WTC11 (cell line): ENCODE data around the gene STK16. TPM values are rescaled to one million over a fixed set of nuclear protein-coding genes. Genes with fewer than 3 reads are reported as not detected.

Experiments
- ATAC-seq: fragments of 200-7000 bp; cut with Tn5 transposase; 2 replicates; pipeline ENCODE4 v1.10.0; 2021; ENCODE audit warnings: mild to moderate bottlenecking, moderate library complexity
- CTCF ChIA-PET: fragments of 300-600 bp; sonication (Branson Sonifier 250); formaldehyde crosslinking; loops from one replicate; lab custom pipeline; 2021; ENCODE audit warnings: antibody characterized with exemption; lab: Charles Lee
- POLR2A ChIA-PET: fragments of 350-600 bp; sonication (Branson Sonifier 250); formaldehyde crosslinking; loops from one replicate; lab custom pipeline; 2021; ENCODE audit warnings: antibody characterized with exemption; lab: Charles Lee
- DNase-seq: peaks from one replicate; pipeline ENCODE4 v3.0.0; 2021; ENCODE audit warnings: low spot score
- H3K27ac Mint-ChIP-seq: 2 replicates; pipeline ENCODE4 v1.8.0; 2021; ENCODE audit warnings: mixed read lengths
- H3K27me3 Mint-ChIP-seq: 2 replicates; pipeline ENCODE4 v1.8.0; 2021; ENCODE audit warnings: low read depth, mild to moderate bottlenecking, moderate library complexity, mixed read lengths
- H3K36me3 Mint-ChIP-seq: 2 replicates; pipeline ENCODE4 v1.8.0; 2021; ENCODE audit warnings: mixed read lengths
- H3K4me1 Mint-ChIP-seq: 2 replicates; pipeline ENCODE4 v1.8.0; 2022; ENCODE audit warnings: mixed read lengths
- H3K4me3 Mint-ChIP-seq: 2 replicates; pipeline ENCODE4 v1.8.0; 2021; ENCODE audit warnings: mild to moderate bottlenecking, moderate library complexity, mixed read lengths
- H3K9me3 Mint-ChIP-seq: 2 replicates; pipeline ENCODE4 v1.8.0; 2021; ENCODE audit warnings: mixed read lengths
- ETV6 ChIP-seq: sonication (generic); formaldehyde crosslinking; IDR thresholded peaks from 2 replicates; pipeline ENCODE4 v1.8.1; 2022; ENCODE audit warnings: mild to moderate bottlenecking, missing genetic modification reagents
- FOXP1 ChIP-seq: sonication (generic); formaldehyde crosslinking; IDR thresholded peaks from 2 replicates; pipeline ENCODE4 v1.8.0; 2022; ENCODE audit warnings: missing genetic modification reagents, mild to moderate bottlenecking, moderate library complexity, borderline replicate concordance
- FOXP4 ChIP-seq: sonication (generic); formaldehyde crosslinking; IDR thresholded peaks from 2 replicates; pipeline ENCODE4 v1.8.0; 2022; ENCODE audit warnings: mild to moderate bottlenecking, missing genetic modification reagents
- NFATC4 ChIP-seq: fragments of 250-450 bp; sonication (Bioruptor Pico); IDR thresholded peaks from 2 replicates; pipeline ENCODE4 v1.9.0; 2021; ENCODE audit warnings: mild to moderate bottlenecking
- STAT6 ChIP-seq: sonication (generic); formaldehyde crosslinking; conservative IDR thresholded peaks from 2 replicates; pipeline ENCODE4 v1.8.1; 2023; ENCODE audit warnings: mild to moderate bottlenecking, low read depth, missing genetic modification reagents, moderate library complexity
- TP53 ChIP-seq: sonication (generic); formaldehyde crosslinking; IDR thresholded peaks from 2 replicates; pipeline ENCODE4 v1.8.1; 2023; ENCODE audit warnings: mild to moderate bottlenecking, missing genetic modification reagents
- USF2 ChIP-seq: sonication (generic); formaldehyde crosslinking; IDR thresholded peaks from 2 replicates; pipeline ENCODE4 v1.8.1; 2023; ENCODE audit warnings: mild to moderate bottlenecking, missing genetic modification reagents, moderate library complexity
- ZBTB21 ChIP-seq: sonication (generic); formaldehyde crosslinking; IDR thresholded peaks from 2 replicates; pipeline ENCODE4 v1.8.1; 2023; ENCODE audit warnings: mild to moderate bottlenecking, missing genetic modification reagents, borderline replicate concordance
- ZNF121 ChIP-seq: sonication (generic); formaldehyde crosslinking; IDR thresholded peaks from 2 replicates; pipeline ENCODE4 v1.8.0; 2023; ENCODE audit warnings: missing genetic modification reagents
- ZNF532 ChIP-seq: fragments of 250-450 bp; sonication (Bioruptor Pico); IDR thresholded peaks from 2 replicates; pipeline ENCODE4 v1.9.0; 2021; ENCODE audit warnings: mild to moderate bottlenecking, borderline replicate concordance
- total RNA-seq: library from RNA; stranded (reverse); gene quantifications from 3 replicates; pipeline ENCODE4 v1.2.3, GENCODE V29; 2021
- TF ChIP-seq, protein P1 (sequence below): sonication (generic); formaldehyde crosslinking; IDR thresholded peaks from 2 replicates; pipeline ENCODE4 v1.8.1; 2023; ENCODE audit warnings: mild to moderate bottlenecking, missing genetic modification reagents, borderline replicate concordance
- TF ChIP-seq, protein P2 (sequence below): sonication (generic); formaldehyde crosslinking; IDR thresholded peaks from 2 replicates; pipeline ENCODE4 v1.8.1; 2022; ENCODE audit warnings: mild to moderate bottlenecking, moderate library complexity, missing genetic modification reagents
- TF ChIP-seq, protein P3 (sequence below): sonication (generic); formaldehyde crosslinking; IDR thresholded peaks from 2 replicates; pipeline ENCODE4 v1.8.1; 2023; ENCODE audit warnings: mild to moderate bottlenecking, missing genetic modification reagents, moderate library complexity

STK16 gene
- total RNA-seq, 1 experiment from 2014 or later = 27.5 TPM

DNA sequence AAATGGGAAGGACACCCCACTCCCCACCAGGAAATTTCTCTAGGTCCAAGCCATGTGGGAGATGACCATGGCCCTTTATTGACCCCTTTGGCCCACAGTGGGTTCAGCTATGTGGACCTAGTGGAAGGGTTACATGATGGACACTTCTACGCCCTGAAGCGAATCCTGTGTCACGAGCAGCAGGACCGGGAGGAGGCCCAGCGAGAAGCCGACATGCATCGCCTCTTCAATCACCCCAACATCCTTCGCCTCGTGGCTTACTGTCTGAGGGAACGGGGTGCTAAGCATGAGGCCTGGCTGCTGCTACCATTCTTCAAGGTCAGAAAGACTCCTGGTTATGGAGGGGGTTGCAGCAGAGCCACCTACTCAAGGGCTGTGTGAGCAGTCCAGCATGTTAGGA is 1.3 kb downstream of the STK16 start (continued):
- no peak for TF ChIP-seq ZNF121 (CRISPR knock-in tag)
- no peak for TF ChIP-seq STAT6 (CRISPR knock-in tag)
- no peak for TF ChIP-seq USF2 (CRISPR knock-in tag)
- TF ChIP-seq, protein P1, sequence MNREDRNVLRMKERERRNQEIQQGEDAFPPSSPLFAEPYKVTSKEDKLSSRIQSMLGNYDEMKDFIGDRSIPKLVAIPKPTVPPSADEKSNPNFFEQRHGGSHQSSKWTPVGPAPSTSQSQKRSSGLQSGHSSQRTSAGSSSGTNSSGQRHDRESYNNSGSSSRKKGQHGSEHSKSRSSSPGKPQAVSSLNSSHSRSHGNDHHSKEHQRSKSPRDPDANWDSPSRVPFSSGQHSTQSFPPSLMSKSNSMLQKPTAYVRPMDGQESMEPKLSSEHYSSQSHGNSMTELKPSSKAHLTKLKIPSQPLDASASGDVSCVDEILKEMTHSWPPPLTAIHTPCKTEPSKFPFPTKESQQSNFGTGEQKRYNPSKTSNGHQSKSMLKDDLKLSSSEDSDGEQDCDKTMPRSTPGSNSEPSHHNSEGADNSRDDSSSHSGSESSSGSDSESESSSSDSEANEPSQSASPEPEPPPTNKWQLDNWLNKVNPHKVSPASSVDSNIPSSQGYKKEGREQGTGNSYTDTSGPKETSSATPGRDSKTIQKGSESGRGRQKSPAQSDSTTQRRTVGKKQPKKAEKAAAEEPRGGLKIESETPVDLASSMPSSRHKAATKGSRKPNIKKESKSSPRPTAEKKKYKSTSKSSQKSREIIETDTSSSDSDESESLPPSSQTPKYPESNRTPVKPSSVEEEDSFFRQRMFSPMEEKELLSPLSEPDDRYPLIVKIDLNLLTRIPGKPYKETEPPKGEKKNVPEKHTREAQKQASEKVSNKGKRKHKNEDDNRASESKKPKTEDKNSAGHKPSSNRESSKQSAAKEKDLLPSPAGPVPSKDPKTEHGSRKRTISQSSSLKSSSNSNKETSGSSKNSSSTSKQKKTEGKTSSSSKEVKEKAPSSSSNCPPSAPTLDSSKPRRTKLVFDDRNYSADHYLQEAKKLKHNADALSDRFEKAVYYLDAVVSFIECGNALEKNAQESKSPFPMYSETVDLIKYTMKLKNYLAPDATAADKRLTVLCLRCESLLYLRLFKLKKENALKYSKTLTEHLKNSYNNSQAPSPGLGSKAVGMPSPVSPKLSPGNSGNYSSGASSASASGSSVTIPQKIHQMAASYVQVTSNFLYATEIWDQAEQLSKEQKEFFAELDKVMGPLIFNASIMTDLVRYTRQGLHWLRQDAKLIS (CRISPR knock-in tag) = no peak
- TF ChIP-seq ETV6 = no peak

DNA sequence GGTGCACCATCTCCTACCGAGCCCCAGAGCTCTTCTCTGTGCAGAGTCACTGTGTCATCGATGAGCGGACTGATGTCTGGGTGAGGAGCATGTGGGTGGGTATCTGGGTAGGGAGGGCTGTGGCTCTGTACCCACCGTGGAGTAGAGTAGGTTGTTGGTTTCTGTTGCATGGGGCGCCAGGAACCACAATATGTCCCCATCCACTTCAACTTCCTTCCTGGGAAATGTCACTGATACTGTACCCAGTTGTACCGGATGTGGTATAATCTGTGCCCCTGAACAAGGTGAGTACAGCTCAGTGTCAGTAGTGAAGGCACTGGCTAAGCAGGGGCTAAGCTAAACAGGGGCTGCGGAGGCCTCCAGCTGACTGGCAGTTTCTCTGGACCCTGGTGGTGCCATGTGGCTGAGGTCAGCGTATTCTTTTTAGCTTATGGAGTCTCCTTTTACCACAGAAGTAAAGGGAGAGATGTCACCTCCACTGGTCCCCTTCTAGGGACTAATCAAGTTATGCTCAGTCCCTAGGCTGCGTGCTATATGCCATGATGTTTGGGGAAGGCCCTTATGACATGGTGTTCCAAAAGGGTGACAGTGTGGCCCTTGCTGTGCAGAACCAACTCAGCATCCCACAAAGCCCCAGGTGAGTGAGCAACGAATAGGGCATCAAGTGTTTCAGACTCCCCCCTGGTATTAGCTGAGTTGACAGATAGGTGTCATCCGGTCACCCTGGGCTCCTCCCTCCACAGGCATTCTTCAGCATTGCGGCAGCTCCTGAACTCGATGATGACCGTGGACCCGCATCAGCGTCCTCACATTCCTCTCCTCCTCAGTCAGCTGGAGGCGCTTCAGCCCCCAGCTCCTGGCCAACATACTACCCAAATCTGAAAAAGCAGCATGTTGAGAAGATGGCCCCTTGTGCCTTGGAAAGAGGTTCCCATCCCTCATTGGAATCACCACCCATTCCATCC is 2.7 kb downstream of the STK16 start:
- POLR2A ChIA-PET = interaction anchor here (0.6 to 2.3 kb wide), 4 partner anchors 29 to 295 kb away, joined by 3 to 11 read pairs (median 6); partner anchors contain the start of gene ABCB6
- no peak overlapping the region for H3K4me3 Mint-ChIP-seq
- TF ChIP-seq NFATC4 (CRISPR knock-in tag) = no peak
- TF ChIP-seq FOXP4 = no peak
- TF ChIP-seq USF2 (CRISPR knock-in tag) = no peak
- TF ChIP-seq ZBTB21 (CRISPR knock-in tag) = no peak
- TF ChIP-seq TP53 (CRISPR knock-in tag) = no peak
- TF ChIP-seq, protein P2, sequence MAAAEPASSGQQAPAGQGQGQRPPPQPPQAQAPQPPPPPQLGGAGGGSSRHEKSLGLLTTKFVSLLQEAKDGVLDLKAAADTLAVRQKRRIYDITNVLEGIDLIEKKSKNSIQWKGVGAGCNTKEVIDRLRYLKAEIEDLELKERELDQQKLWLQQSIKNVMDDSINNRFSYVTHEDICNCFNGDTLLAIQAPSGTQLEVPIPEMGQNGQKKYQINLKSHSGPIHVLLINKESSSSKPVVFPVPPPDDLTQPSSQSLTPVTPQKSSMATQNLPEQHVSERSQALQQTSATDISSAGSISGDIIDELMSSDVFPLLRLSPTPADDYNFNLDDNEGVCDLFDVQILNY (CRISPR knock-in tag) = no peak
- TF ChIP-seq, protein P3, sequence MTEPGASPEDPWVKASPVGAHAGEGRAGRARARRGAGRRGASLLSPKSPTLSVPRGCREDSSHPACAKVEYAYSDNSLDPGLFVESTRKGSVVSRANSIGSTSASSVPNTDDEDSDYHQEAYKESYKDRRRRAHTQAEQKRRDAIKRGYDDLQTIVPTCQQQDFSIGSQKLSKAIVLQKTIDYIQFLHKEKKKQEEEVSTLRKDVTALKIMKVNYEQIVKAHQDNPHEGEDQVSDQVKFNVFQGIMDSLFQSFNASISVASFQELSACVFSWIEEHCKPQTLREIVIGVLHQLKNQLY (CRISPR knock-in tag) = no peak
- TF ChIP-seq ZNF532 = no peak
- TF ChIP-seq FOXP1 (CRISPR knock-in tag) = no peak

More for the DNA sequence above, 2.7 kb downstream of the STK16 start:
- Mint-ChIP-seq H3K4me1 (peaks cover 34% of the 10 kb centered on the region), H3K27ac (no peak overlapping the region), H3K36me3 (peaks cover 19% of the 10 kb centered on the region; the same call in 1 of the 2 replicates), H3K27me3 (peaks cover 18% of the 10 kb centered on the region), H3K9me3 (no peaks in the 10 kb centered on the region)
- CTCF ChIA-PET = interaction anchor here (1.2 to 3.0 kb wide), 6 partner anchors 14 to 76 kb away, joined by 3 to 25 read pairs (median 5); partner anchors contain the start of genes ANKZF1, ATG9A and DNAJB2
- no peak for DNase-seq
- ATAC-seq = no peak
